Fibroblast of skin of back (primary cell): ENCODE results near the gene TIAL1.
"Not testable (repeated sequence)": the region's sequence is repeated elsewhere in the genome, so short reads cannot be mapped to it uniquely, and the experiment has no call there.

Experiments
- DNase-seq: peaks from one replicate; pipeline ENCODE4 v3.0.0-alpha.2; 2013

TIAL1 gene

DNA sequence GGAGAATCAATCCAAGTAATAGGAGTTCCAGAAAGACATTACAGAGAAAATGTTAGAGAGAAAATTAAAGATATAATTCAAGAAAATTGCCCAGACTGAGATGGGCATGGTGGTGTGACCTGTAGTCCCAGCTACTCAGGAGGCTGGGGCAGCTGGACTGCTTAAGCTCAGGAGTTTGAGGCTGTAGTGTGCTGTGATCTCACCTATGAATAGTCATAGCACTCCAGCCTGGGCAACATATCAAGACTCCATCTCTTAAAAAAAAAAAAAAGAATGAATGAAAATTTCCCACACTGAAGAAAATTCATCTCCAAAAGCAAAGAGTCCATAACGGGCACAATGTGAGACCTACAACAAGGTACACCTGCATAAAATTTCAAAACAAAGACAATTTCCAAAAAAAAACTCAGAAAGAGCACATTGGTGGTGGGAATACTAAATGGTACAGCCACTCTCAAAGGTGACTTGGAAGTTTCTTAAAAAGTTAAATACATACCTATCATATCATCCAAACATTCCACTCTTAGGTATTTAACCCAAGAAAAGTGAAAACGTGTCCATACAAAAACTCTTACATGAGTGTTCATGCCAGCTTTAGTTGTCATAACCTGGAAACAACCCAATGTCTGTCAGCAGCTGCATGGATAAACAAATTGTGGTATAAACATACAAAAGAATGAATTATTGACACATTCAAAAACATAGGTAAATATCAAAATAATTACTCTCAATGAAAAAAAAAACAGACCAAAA is 47.3 kb downstream of the TIAL1 start:
- no peak for DNase-seq

DNA sequence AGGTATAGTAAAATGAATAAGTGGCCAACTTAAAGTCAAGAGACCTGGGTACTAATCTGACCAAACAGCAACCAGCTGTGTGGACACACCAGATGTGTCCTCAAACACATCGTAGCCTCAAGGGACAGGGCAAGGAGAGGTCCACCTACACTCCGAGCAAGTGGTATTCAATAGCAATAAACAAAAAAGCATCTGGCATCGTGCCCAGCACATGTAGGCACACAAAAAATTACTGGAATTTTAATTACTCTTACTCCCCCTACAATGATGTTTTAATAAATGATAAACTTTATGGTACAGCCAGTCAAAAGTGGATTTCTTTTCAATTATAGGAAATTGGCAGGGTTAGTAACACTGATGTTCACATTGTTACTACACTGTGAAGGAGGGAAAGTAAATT is 50.8 kb downstream of the TIAL1 start:
- DNase-seq = no peak

DNA sequence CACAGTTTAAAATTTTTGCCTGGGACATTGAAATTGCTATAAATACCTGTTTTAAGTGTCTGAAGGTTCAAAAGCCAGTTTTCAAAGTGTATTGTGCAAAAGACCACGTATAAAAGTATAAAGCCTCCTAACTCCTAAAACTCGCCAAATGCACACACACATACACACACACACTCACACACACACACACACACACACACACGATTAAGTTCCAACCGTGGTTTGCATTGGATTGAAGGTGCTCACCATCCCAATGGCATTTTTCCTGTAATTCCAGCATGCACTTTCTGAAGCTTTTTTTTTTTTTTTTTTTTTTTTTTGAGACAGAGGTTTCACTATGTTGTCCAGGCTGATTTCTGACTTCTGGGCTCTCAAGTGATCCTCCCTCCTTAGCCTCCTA is 51.5 kb downstream of the TIAL1 start:
- DNase-seq = no peak

DNA sequence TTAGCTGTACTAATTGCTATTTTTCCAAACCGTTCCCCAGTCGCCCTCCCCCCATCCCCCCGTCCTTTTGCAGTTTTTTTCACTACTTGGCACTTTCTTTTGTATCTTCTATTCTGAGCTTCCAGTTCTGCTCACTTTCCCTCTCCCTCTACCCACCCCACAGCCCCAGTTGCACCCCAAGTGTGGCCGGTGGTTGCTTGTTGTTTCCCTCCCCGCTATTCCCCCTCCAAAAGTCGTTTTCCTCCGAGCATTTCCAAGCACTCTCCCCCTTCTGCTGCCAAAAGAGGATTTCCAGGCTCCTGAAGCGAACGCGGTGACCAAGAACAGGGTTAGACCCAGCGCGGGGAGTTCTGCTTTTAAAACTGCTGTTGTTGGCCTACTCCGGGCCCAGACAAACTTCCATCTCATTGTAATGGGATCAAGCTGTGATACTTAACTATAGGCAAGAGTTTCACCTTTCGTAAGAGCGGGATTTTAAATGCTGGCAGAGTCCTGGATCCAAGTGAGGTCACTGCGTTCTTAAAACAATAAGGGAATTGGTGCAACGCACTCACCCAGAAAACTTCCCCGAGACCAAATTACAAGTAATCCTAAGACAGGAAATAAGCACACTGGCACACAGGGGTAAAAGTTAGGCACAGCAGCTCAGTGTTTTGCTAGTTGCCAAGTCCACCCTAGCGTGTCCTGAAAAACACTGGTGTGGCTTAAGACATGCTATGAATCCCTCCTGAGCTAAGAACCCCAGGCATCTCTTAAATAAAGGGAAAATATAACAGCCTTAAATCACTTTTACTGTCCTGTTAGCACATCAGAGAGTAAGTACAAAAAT is 52.7 kb downstream of the TIAL1 start:
- no peak for DNase-seq

DNA sequence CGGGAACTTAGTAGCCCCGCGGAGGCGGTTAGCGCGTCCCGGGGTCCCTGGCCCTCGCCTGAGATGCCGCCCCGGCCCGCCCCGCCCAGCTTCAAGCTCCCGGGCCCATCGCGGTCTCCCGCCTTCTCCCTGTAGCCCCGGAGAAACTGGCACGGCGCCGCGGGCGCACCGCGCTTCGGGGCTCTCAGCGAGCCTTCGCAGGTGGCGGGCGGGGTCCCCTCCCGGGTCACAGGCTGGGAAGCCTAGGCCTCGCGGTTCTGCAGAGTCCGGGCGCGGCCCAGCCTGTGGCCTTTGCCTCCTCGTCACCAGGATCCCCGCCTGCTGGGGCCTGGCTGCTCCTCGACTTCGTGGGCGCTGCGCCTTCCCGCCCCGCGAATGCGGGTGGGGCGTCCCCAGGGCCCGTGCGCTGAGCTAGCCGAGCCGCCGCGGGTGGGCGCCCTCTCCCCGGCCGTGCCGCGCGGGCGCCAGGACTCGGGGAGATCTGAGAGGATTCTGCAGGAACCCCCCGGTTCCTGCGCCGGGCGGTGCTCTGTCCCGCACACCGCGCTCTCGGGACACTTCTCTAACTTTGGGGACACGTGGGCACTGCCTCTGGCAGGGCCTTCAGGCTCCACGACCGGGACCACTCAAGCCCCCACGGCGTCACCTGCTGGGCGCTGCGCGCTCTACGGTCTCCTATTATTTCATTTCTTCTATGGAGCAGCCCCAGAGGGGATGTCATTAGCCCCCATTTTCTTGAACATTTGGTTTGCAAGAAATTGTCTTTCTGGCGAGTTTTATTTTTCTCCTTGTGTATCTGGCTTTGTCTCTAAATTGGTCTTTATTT is 53.6 kb downstream of the TIAL1 start:
- peak; percentile 66 for DNase-seq

DNA sequence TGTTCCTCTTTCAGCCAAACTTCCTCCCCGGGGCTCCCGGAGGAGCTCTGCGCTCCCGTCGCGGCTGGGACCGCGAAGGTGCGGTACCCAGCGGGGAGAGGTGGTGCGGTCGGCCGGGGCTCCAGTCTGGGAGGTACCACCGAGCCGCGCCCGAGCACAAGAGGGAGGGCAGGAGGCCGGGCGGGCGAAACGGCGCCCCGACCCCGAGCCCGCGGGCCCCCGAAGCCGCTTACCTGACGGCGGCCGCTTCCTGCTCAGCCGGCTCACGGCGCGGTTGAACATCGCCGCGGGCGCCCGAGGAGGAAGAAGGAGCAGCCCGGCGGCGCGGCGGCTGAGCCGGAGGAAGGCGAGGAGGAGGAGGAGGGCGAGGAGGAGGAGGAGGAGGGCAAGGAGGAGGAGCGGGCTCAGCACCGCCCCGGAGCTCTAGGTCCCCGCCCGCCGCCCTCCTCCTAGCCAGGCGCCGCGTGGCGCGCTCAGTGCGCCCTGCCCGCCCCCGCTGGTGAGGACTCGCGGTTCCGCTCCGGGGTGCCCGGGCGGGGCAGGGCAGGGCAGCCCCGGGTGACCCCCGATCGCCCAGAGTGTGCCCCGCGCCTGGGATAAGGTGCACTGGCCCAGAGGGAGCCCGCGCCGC is 54.3 kb downstream of the TIAL1 start, which contains the start of gene RGS10:
Gene RGS10 (minus strand): TSS at position 363 of the 631 bp plus-strand sequence. CDS start 81 bp downstream, at position 282.
- DNase-seq = peak; percentile 81

DNA sequence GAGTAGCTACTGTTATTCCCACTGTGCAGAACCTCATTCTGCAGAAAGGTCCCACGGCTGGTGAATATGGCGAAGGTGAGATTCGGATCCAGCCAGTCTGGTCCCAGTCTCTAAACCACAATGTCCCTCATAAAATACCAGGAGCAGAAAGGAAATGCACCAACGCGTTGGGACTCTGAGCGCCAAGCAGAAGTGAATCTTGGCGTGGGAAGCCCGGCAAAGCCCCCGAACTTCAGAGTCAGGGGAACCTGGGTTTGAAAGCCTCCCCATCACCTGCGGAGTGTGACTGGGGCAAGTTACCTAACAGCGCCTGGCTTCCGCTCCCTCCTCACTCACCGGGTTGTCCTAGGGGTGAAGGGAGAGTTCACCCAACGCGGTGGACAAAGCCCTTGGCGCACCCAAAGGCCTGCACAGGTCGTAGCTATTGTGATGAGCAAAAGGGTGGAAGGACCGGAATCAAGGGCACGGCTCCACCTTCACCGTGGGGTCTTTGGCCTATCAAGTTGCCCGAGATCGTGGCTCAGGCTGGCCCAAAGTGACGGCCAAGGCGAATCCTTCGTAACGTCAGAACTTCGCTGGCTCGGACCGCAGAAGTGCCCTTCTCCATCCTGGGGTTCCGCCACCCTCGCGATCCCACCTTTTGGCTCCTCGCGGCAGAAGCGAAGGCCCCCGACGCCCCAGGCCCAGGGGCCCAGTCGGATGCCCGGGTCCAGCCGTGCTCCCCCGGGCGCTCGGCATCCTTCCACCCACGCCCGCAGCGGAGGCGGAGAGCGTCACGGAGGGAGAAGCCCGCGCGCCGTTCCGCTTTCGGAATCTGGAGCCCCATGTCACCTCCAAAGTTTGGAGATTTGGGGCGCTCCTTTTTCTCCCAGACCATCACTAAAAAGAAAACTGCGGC is 55.1 kb downstream of the TIAL1 start:
- no peak for DNase-seq

DNA sequence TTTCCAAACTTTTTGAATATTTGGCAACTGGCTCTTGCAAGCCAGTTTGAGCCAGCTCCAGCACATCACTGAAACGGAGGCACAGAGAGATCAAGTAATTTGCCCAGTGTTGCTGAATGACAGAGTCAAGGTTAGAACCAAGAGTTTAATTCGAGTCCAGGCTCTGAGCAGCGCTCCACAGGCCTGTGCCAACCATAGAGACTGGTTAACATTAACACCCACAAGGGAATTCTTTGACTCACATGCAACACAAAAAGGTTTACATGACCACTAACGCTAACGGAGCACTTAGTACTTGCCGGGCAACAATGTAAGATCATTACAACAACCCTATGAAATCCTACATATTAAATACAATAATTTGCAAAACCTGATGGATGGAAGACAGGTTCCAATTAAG is 55.7 kb downstream of the TIAL1 start:
- no peak for DNase-seq

DNA sequence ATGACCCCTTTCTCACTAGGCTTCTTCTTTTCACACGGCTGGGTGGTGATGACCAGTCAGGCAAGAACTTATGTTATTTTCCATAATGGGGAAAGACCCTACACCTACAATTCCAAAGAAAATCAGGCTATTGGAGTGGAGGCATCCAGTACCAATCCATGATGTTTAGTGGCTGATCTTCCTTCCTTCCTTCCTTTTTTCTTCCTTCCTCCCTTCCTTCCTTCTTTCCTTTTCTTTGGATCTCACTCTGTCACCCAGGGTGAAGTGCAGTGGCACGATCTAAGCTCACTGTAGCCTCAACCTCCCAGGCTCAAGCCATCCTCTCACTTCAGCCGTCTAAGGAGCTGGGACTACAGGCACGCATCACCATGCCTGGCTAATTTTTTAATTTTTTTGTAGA is 56.7 kb downstream of the TIAL1 start:
- no peak for DNase-seq

DNA sequence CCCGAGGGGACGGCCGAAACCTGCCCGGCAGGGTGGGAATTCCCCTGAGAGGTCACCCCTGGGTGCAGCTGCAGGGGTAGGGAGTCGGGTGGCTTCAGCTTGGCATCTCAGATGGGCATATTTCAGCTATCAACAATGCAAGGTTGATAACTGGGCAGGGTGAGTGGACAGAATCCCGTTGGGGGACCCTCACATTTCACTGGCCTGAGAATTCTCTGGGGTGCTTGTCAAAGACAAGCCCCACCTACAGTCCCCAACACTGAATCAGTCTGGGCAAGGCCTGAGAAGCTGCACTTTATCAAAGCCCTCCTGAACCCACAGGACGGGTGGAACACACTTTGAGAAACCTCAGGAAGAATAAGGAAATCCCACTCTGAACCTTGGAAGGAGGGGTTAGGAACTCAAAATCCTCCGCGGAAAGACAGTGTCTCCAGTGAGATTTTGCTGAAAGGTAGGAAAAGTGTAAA is 57.4 kb downstream of the TIAL1 start:
- DNase-seq = no peak

DNA sequence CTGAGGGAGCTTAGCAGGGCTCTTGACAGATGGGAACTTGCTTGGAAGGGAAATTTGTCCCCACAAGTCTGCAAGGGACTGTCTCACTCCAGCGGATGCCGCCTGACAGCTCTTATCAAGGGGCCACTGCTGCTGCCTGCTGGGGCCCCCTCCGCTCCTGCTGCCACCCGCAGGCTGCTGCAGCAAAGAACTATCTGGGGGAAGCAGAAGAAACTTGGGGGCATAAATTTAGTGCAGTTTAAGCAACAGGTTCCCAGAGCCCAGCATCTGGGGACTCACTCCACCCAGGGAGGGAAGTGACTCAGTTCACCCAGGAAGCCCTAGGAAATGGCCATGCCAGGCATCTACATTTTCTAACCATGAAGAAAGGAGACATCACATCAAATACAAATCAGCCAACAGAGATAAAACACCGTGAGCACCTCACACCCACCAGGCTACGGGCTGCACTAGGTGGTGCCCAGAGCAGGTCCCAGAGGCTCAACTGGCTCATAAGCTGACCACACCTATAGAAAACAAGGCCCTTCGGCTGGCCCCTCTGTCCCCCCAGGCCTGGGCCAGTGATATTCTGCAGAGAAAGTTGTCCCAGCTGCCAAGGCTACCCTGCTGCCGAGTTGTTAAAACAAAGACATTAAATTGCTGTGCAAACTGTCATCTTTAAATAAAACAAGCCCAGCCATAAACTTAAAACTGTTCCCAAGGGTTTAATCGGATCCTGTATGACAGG is 58.0 kb downstream of the TIAL1 start:
- no peak for DNase-seq

DNA sequence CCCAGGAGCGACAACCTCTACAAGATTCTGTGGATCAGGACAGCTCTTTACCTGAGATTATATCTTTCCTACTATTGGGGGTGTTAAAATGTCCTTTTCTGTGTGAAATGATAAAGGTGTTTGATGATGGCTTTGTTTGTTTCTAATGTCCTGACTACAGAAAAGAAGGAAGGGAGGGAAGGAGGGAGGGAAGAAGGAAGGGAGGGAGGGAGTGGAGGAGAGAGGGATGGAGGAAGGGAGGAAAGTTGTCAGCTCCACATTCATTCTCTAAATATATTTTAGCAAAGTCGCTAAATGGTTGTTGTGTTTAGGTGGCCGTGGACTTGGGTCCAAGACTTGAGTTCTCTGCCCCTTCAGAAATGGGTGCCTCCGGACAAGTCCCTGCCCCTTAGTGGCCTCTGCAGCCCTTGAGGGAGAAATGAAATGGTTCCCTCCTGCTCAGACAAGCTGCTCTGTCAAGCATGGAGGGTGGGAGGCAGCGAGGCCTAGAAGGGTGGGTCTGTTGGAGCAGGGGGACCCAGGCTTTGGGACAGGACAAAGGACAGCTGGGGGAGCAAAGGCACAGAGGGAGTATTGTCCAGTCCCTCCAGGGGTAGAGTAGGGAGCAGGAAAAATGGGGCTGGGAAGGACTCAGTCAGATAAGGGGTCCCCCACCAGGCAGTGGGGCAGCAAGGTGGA is 58.7 kb downstream of the TIAL1 start:
- DNase-seq = no peak

DNA sequence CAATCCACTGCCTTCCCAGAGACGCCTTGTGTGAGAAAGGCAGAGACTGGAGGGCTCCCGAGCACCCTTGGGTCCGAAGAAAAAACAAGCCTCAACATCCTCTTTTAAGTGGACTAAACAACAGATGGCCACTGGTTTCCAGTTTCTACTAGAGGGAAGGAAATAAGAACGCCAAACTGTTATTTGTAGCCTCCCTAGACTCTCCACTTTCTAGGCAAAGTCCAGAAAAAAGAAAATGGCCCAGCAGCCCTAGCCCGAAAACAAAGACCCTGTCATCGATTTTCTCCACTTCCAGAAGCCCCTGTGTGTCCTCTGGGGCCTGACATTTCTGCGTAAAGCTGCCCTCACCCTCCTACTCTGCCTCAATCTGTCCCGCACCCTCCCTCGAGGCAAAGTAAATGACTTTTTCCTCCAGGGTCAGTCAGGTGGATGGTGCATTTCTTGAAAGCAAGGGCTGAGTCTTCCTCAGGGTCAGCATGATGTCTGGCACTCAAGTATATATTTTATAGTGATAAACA is 60.2 kb downstream of the TIAL1 start:
- no peak for DNase-seq

DNA sequence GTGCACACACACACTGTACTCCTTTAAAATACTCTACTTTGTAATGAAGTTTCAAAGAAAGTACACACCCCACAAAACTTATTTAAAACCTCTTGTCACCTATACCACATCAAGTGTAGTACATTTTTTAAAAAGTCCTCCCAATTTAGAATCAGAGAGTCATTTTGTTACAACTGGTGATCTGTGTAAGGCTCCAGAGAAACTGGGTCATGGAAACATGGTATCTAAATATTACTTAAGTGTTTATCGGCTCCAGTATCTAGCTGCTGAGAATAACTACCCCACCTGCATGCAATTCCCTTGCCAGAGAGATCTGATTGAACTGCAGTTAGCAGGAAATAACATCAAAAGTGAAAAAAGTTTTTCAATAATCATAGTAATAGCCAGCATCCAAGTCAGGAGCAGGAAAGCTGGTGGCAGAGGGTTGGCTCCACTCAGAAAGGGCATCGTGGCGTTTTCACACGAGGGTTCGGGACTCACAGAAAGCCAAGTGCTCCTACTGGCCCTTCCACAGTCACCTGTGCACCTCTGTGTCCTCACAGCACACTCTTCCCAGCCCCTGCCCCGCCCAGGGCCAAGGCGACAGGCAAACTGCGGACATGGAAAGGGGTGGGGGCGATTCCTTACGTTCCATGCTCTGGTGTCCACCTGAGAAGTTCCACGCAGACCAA is 60.8 kb downstream of the TIAL1 start:
- DNase-seq = no peak

DNA sequence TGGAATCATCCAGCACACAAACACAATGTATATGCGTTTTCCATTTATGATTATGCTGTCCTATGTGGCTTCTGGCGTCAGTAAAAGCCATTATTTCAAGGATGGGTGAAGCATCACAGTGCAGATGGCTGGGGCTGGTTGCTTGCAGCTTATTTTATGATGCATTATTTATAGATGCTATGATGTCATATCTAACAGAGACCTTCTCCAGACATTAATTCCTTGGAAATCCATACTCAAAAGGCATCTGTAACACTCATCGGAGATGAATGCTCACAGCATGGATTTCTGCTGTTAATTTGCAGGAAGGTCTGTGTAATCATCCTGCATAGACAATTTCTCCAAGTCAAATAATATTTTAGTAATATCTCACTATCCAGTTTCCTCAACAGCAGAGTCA is 61.5 kb downstream of the TIAL1 start:
- DNase-seq = peak; percentile 78

DNA sequence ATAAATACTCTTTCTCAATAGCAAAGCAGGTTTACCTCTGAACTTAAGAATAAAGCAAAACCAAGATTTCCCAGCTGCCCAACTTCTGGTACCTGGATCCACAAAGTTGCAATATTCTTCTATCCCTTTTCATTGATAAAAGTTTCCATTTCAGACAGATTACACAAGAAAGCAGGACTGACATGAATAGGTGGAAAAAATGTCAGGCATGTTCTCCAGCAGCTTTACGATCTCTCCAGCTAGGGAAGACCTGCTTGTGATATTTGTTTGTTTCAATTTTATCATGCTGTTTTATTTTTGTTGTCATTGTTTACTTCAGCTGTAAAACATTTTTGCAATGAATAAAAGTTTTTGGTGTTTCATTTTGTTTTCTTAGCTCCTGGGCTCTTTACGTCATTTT is 63.3 kb downstream of the TIAL1 start:
- no peak for DNase-seq

DNA sequence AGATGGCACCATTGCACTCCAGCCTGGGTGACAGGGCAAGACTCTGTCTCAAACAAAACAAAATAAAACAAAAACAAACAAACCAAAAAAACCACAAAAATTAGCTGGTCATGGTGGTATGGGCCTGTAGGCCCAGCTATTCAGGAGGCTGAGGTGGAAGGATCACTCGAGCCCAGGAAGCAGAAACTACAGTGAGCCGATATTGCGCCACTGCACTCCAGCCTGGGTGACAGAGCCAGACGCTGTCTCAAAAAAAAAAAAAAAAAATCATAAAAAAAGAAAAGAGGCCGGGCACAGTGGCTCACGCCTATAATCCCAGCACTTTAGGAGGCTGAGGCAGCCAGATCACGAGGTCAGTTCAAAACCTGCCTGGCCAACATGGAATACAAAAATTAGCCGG is 64.0 kb downstream of the TIAL1 start:
- DNase-seq = not testable (repeated sequence)

DNA sequence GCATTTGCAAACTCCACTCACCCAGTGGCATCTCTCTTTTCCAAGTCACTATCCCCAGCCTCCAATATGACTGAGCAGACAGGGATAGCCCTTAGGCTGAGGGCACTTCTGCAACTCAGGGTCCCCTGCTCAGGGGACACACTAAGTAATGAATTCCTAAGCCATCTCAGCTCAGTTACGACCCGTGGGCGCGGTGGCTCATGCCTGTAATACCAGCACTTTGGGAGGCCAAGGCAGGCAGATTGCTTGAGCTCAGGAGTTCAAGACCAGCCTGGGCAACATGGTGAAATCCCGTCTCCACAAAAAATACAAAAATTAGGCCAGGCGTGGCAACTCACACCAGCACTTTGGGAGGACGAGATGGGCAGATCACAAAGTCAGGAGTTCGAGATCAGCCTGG is 64.5 kb downstream of the TIAL1 start:
- not testable (repeated sequence) for DNase-seq

DNA sequence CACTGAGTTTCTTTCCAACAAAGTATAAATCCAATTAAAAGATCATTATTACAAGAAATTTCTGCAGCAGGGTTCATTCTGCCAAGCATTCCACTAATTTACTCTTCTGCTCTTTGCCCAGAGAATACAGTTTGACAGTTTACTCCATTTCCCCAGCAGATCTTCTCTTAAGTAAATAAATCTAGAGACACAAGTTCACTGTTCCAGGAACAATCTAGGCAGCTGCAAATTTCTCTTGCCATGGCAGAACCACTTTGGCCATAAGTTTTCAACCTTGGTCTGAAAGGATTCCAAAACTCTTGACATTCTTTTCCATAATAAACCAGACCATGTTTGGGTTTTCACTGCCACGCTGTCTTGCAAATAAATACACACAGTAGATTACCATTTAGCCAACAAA is 65.7 kb downstream of the TIAL1 start:
- DNase-seq = no peak
